Astrocyte of the cerebellum (primary cell): ENCODE results near the gene DNM3.
"Not testable (repeated sequence)": the region's sequence is repeated elsewhere in the genome, so short reads cannot be mapped to it uniquely, and the experiment has no call there.

Experiments
- DNase-seq: peaks from one replicate; pipeline ENCODE4 v3.0.0-alpha.2; 2011; ENCODE audit warnings: low read depth
- H3K4me3 ChIP-seq: 2 replicates; pipeline ENCODE4 v1.5.1; 2011; ENCODE audit warnings: mild to moderate bottlenecking, low read depth, low read length, moderate library complexity
- in situ Hi-C: cut with HindIII; loops from 2 replicates; pipeline ENCODE4 v1.10.0; 2017; ENCODE audit warnings: low sequenced_read_pairs
- TF ChIP-seq, protein P1 (sequence below): IDR thresholded peaks from 2 replicates; pipeline ENCODE4 v1.5.1; 2012; ENCODE audit warnings: low read length, low read depth, moderate library complexity, mild to moderate bottlenecking; ENCODE audit errors: missing control alignments

Gene DNM3

DNA sequence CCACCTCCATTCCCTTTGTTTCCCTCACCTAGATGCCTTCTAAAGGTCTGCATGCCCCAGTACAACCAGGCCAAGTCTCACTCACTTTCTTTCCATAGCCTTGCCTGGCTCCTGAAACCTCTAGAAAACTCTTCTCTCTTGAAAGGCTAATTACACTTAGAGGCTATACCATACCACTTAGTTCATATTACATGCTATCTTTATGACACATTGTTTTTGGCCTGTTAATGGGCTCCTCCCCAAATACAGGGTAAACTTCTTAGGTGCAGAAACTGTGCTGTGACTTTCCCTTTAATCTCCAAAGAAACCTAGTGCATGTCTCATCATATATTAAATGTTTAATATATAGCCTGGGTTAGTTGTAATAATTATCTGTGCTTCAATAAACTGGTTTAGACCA is 522.6 kb downstream of the DNM3 start:
- TF ChIP-seq, protein P1, sequence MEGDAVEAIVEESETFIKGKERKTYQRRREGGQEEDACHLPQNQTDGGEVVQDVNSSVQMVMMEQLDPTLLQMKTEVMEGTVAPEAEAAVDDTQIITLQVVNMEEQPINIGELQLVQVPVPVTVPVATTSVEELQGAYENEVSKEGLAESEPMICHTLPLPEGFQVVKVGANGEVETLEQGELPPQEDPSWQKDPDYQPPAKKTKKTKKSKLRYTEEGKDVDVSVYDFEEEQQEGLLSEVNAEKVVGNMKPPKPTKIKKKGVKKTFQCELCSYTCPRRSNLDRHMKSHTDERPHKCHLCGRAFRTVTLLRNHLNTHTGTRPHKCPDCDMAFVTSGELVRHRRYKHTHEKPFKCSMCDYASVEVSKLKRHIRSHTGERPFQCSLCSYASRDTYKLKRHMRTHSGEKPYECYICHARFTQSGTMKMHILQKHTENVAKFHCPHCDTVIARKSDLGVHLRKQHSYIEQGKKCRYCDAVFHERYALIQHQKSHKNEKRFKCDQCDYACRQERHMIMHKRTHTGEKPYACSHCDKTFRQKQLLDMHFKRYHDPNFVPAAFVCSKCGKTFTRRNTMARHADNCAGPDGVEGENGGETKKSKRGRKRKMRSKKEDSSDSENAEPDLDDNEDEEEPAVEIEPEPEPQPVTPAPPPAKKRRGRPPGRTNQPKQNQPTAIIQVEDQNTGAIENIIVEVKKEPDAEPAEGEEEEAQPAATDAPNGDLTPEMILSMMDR = no peak
- no peak overlapping the region for H3K4me3 ChIP-seq
- DNase-seq = no peak
- in situ Hi-C loops = no loop called here

DNA sequence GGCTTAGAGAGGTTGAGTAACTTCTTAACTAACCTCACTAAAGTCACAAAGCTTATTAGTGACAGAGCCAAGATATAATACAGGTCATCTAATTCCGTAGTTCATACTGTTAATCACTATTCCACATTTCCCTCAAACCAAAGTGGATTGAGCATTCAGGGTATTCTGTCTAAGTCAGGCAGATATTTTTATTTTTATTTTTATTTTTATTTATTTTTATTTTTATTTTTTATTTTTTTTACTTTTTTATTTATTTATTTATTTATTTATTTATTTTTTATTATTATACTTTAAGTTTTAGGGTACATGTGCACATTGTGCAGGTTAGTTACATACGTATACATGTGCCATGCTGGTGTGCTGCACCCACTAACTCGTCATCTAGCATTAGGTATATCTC is 530.3 kb downstream of the DNM3 start:
- in situ Hi-C loops, DNase-seq, H3K4me3 ChIP-seq: not testable (repeated sequence)

DNA sequence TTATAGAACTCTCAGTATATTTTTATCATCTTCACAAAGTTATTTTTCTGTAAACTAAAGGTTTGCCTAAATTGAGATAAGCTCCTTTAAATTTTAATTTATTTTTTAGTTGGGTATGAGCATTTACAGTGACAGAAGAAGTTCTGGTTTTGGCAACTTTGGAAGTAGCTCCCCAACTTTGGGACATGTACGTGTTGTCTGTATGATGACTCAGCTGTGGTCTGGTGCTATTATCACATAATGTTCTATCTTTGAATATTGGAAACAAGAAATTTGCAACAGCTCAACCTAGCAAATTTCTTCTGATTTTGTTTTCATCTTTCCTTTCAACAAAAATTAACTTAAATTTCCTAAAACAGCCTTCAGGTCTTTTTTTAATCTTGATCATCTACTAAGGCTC is 532.6 kb downstream of the DNM3 start:
- TF ChIP-seq, protein P1 = no peak
- in situ Hi-C loops = no loop called here
- H3K4me3 ChIP-seq = no peak overlapping the region
- DNase-seq = no peak

DNA sequence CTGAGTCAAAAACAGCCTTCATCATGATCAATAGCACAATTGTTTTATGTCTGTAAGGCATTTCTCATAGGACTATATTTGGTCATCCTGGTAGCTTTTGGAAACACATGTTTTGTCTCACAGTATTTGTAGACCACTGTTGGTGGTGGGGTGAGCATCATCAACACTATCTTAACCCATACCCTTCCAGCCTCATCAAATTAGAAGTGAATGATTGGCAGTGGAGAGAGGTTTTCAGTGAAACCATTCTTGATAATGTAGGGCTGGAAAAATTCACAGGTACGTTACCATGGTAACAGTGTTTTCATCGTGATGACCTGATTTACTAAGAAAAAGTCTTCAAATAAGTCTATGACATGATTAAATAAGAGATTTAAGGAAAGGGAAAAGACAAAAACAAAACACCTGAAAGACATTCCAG is 533.9 kb downstream of the DNM3 start:
- TF ChIP-seq, protein P1 = no peak
- in situ Hi-C loops = no loop called here
- no peak for DNase-seq
- H3K4me3 ChIP-seq = no peak overlapping the region

DNA sequence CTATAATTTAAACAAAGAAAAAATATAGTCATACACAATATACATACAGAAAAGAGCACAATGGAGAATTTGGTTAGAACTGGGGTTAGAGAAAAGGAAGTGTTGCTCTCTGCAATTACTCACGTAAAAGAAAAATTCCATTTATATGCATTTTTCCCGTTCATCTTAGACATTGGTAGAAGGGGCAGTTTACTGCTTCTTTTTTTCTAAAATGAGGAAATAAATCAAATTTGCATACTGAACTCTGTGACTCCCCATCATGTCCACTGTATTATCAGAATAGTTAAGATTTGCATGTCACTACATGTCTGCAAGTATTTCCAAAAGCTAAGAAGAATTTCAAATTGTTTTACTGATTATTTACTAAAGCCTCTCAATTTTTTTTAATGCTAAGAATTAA is 535.1 kb downstream of the DNM3 start:
- in situ Hi-C loops = no loop called here
- TF ChIP-seq, protein P1 = no peak
- H3K4me3 ChIP-seq = no peak overlapping the region
- DNase-seq = no peak

DNA sequence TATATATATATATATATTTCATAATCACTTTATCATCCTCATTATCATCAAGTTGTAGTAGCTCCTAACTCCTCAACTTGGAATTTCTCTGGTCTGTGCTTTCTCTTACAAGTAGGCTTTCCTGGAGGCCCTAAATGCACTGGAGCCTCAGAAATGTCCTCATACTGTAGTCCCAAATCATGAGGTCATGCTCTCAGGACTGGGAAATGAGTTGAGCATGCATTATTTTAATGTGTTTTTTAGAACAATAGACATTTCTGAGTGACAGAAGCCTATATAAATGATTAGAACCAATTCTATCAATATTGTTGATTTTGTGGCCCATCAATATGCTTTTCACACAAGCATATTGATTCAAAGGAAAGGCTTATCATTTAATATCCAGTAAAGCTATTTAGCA is 536.3 kb downstream of the DNM3 start:
- H3K4me3 ChIP-seq = no peak overlapping the region
- in situ Hi-C loops = no loop called here
- DNase-seq = no peak
- TF ChIP-seq, protein P1 = no peak

DNA sequence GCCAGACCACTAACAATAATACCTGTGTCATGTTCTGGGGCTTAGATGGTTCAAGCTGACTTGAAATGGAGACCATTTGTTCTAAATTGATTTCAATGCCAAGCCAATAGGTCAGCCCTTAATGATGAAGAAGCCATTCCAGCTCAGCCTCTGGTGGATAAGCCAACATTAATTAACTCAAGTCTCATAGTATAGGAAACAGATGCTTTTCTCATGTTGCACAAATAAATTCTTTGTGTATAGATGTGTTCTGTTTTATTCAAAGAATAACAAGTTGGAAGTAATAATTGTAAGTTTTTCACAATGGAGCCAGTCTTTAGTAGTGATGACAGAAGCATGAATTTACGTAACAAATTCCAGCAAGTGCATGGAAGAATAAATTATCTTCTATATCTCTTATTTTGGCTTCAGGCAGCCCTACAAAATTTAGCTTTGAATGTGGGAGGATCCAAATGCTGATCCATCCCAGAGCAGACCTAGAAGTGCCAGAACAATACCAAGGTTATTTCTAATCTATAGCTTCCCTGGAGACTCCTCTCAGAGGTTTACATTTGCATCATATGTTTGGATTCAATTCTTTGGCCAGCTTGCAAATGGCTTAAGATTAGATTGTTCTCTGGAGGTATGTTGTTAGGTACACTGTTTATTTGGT is 536.9 kb downstream of the DNM3 start:
- DNase-seq = no peak
- H3K4me3 ChIP-seq = no peak overlapping the region
- TF ChIP-seq, protein P1 = no peak
- in situ Hi-C loops = no loop called here
